ENCODE data around the gene RIBC2. TPM values are rescaled to one million over a fixed set of nuclear protein-coding genes. Genes with fewer than 3 reads are reported as not detected.

Gene RIBC2
- total and polyA plus RNA-seq, 4 donors: 0.25 to 1.5 TPM; not detected in 2

DNA sequence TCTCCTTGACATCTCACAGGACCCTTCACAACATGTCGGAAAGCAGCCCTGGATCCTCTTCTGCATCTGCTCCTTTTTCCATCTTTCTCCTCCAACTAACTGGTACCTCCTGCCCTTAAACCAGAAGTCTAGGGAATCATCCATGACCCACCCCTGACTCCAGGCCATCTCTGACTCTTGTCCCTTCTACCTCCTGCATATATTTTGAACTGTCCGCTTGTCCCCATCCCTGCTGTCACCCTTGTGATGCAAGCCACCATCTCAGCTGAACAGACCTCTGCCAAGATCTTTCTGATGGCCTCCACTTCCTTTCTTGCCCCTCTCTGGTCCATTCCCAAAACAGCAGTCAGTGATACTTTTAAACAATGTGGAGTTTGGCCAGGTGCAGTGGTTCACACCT, 7.0 kb downstream of the RIBC2 start (continued):
- TF ChIP-seq NR2F2 (IDR thresholded peaks at IDR 0.05): no peak
- TF ChIP-seq, protein P1, sequence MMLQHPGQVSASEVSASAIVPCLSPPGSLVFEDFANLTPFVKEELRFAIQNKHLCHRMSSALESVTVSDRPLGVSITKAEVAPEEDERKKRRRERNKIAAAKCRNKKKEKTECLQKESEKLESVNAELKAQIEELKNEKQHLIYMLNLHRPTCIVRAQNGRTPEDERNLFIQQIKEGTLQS (IDR thresholded peaks at IDR 0.05): no peak
- no peak for TF ChIP-seq SP1 (IDR thresholded peaks at IDR 0.05)
- no peak for TF ChIP-seq HNF4G (IDR thresholded peaks at IDR 0.05)
- TF ChIP-seq RAD21 (IDR thresholded peaks at IDR 0.05): no peak

DNA sequence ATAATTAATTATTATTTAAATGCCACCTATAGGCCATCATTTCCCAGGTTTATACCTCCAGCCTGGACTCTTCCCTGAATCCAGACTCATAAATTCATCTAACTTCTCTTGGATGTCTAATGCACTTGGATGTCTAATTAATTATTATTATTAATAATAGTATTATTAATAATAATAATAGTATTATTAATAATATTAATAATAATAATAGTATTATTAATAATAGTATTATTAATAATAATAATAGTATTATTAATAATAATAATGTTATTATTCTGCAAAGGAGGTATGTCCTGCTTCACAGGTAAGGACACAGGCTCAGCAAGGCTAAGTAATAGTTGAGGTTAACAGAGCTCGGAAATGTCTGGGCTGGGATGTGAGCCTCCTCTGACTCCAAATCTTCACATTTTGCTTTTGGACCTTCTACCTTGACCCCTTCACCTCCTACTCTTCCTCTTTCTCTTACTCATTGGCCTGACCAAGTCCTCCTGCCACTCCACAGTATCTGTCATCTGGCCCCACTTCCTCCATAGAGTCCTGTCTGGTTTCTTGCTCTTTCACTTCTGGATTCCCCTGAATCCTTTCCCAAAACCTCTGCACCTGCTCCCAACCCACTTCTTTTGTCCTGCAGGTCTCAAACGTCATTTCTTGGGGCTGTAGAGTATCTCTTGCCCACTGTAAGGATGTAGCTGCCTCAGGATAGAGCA, 8.0 kb downstream of the RIBC2 start:
- H3K4me3 ChIP-seq (ENCODE audit: low read depth in 1 of 3, low read length in 3 of 3): no peak overlapping the region
- peaks cover 0 to 3% (median 0%) of the 10 kb centered on the region in 4 donors for H3K27me3 ChIP-seq (ENCODE audit: control insufficient read depth in 4 of 4, insufficient read depth in 4 of 4, low read length in 3 of 4)
- no peak overlapping the region for H3K9ac ChIP-seq (ENCODE audit: low read depth in 1 of 2, low read length in 2 of 2)
- 77% methylated on average over 2 of the region's 2 CpGs for WGBS
- H3K9me3 ChIP-seq (ENCODE audit: control insufficient read depth in 4 of 4, low read length in 3 of 4): no peaks in the 10 kb centered on the region
- H3K36me3 ChIP-seq (ENCODE audit: control insufficient read depth in 4 of 4, insufficient read depth in 3 of 4, low read depth in 1 of 4, low read length in 3 of 4): no peaks in the 10 kb centered on the region
- no peaks in the 10 kb centered on the region for H3K4me1 ChIP-seq (ENCODE audit: control insufficient read depth in 4 of 4, insufficient read depth in 4 of 4, low read length in 3 of 4)
- TF ChIP-seq RAD21 (IDR thresholded peaks at IDR 0.05) (no peak), FOXA1 (IDR thresholded peaks at IDR 0.05) (no peak), SP1 (IDR thresholded peaks at IDR 0.05) (no peak), RXRA (IDR thresholded peaks at IDR 0.05) (no peak), HNF4A (conservative IDR thresholded peaks at IDR 0.05) (no peak), TAF1 (conservative IDR thresholded peaks at IDR 0.05) (no peak), GABPA (IDR thresholded peaks at IDR 0.05 in 1 of 2, conservative IDR thresholded peaks at IDR 0.05 in 1 of 2) (no peak), NR2F2 (IDR thresholded peaks at IDR 0.05) (no peak), HNF4G (IDR thresholded peaks at IDR 0.05) (no peak)
- TF ChIP-seq, protein P1 (IDR thresholded peaks at IDR 0.05): no peak
- H3K27ac ChIP-seq (ENCODE audit: low read depth in 1 of 2, low read length in 2 of 2): no peak overlapping the region
- DNase-seq (ENCODE audit: low spot score): no peak

DNA sequence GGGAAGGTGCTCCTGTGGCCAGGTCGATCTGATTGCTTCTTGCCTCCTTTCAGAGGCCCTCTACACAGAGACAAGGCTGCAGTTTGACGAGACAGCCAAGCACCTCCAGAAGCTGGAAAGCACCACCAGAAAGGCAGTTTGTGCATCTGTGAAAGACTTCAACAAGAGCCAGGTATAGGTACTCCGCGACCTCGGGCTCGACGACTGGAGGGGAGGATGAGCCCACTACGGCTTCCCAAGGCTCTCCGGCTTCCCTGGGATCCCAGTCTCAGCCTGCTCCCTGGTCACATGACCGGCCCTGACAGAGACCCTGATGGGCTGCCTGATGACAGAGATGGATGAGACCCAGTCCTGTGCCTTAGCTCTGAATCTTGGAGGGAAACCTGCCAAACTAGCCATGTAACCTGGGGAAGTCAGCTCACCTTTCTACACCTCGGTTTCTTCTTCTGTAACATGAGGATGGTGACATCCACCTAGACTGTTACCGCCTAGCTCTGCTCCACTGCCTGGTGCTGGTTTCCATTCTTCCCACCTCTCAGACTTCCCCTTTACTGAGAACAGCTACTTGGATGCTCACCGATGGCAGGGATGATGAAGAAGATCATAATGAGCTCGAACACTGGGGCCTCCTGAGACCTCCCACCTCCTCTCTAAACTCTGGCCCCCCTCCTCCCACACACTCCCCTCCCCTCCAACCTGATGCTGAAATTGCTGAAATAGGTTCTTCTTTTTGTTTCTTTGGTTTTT, 8.9 kb downstream of the RIBC2 start:
- Histone ChIP-seq H3K9me3 (ENCODE audit: control insufficient read depth in 4 of 4, low read length in 3 of 4) (no peaks in the 10 kb centered on the region), H3K4me1 (ENCODE audit: control insufficient read depth in 4 of 4, insufficient read depth in 4 of 4, low read length in 3 of 4) (no peaks in the 10 kb centered on the region), H3K36me3 (ENCODE audit: control insufficient read depth in 4 of 4, insufficient read depth in 3 of 4, low read depth in 1 of 4, low read length in 3 of 4) (no peaks in the 10 kb centered on the region), H3K9ac (ENCODE audit: low read depth in 1 of 2, low read length in 2 of 2) (no peak overlapping the region), H3K27ac (ENCODE audit: low read depth in 1 of 2, low read length in 2 of 2) (no peak overlapping the region), H3K27me3 (ENCODE audit: control insufficient read depth in 4 of 4, insufficient read depth in 4 of 4, low read length in 3 of 4) (peaks cover 0 to 3% (median 0%) of the 10 kb centered on the region in 4 donors), H3K4me3 (ENCODE audit: low read depth in 1 of 3, low read length in 3 of 3) (no peak overlapping the region)
- 96% methylated on average over 14 of the region's 14 CpGs for WGBS
- TF ChIP-seq FOXA2 (IDR thresholded peaks at IDR 0.05) (no peak), NR2F2 (IDR thresholded peaks at IDR 0.05) (no peak), GABPA (IDR thresholded peaks at IDR 0.05 in 1 of 2, conservative IDR thresholded peaks at IDR 0.05 in 1 of 2) (no peak)
- no peak for DNase-seq (ENCODE audit: low spot score)

DNA sequence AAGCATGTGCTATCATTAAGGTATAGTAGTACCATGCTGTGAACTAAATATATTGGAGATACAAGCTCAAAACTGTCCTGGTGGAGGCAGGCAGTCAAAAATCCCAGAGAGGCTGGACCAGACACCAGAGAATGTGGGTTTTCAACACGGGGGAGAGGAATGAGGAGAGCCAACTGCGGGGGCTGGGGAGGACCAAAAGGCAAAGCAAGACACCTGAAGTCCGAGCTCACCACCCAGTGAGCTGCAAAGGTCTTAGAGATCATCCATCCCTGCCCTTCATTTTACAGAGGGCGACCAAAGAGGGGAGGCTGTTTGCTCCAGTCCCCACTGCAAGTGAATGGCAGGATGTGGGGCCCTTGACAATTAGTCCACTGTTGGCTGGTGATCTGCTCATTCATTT, 10.0 kb downstream of the RIBC2 start:
- Histone ChIP-seq H3K4me3 (ENCODE audit: low read depth in 1 of 3, low read length in 3 of 3) (no peak overlapping the region), H3K9ac (ENCODE audit: low read depth in 1 of 2, low read length in 2 of 2) (no peak overlapping the region), H3K9me3 (ENCODE audit: control insufficient read depth in 4 of 4, low read length in 3 of 4) (no peaks in the 10 kb centered on the region), H3K27me3 (ENCODE audit: control insufficient read depth in 4 of 4, insufficient read depth in 4 of 4, low read length in 3 of 4) (no peaks in the 10 kb centered on the region), H3K27ac (ENCODE audit: low read depth in 1 of 2, low read length in 2 of 2) (no peak overlapping the region), H3K36me3 (ENCODE audit: control insufficient read depth in 4 of 4, insufficient read depth in 3 of 4, low read depth in 1 of 4, low read length in 3 of 4) (no peaks in the 10 kb centered on the region), H3K4me1 (ENCODE audit: control insufficient read depth in 4 of 4, insufficient read depth in 4 of 4, low read length in 3 of 4) (no peaks in the 10 kb centered on the region)
- no peak for DNase-seq (ENCODE audit: low spot score)
- 84% methylated on average over 4 of the region's 4 CpGs for WGBS
- TF ChIP-seq EGR1 (IDR thresholded peaks at IDR 0.05; ENCODE audit: low read depth in 2 of 2) (no peak), FOXA2 (IDR thresholded peaks at IDR 0.05) (no peak), NR2F2 (IDR thresholded peaks at IDR 0.05) (no peak), YY1 (IDR thresholded peaks at IDR 0.05) (no peak), FOXA1 (IDR thresholded peaks at IDR 0.05) (no peak), RXRA (IDR thresholded peaks at IDR 0.05) (no peak)
- TF ChIP-seq, protein P2, sequence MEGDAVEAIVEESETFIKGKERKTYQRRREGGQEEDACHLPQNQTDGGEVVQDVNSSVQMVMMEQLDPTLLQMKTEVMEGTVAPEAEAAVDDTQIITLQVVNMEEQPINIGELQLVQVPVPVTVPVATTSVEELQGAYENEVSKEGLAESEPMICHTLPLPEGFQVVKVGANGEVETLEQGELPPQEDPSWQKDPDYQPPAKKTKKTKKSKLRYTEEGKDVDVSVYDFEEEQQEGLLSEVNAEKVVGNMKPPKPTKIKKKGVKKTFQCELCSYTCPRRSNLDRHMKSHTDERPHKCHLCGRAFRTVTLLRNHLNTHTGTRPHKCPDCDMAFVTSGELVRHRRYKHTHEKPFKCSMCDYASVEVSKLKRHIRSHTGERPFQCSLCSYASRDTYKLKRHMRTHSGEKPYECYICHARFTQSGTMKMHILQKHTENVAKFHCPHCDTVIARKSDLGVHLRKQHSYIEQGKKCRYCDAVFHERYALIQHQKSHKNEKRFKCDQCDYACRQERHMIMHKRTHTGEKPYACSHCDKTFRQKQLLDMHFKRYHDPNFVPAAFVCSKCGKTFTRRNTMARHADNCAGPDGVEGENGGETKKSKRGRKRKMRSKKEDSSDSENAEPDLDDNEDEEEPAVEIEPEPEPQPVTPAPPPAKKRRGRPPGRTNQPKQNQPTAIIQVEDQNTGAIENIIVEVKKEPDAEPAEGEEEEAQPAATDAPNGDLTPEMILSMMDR (IDR thresholded peaks at IDR 0.05; ENCODE audit: low read depth, low read length, missing input control): no peak
- TF ChIP-seq, protein P3, sequence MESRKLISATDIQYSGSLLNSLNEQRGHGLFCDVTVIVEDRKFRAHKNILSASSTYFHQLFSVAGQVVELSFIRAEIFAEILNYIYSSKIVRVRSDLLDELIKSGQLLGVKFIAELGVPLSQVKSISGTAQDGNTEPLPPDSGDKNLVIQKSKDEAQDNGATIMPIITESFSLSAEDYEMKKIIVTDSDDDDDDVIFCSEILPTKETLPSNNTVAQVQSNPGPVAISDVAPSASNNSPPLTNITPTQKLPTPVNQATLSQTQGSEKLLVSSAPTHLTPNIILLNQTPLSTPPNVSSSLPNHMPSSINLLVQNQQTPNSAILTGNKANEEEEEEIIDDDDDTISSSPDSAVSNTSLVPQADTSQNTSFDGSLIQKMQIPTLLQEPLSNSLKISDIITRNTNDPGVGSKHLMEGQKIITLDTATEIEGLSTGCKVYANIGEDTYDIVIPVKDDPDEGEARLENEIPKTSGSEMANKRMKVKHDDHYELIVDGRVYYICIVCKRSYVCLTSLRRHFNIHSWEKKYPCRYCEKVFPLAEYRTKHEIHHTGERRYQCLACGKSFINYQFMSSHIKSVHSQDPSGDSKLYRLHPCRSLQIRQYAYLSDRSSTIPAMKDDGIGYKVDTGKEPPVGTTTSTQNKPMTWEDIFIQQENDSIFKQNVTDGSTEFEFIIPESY (IDR thresholded peaks at IDR 0.05): no peak
- TF ChIP-seq, protein P4, sequence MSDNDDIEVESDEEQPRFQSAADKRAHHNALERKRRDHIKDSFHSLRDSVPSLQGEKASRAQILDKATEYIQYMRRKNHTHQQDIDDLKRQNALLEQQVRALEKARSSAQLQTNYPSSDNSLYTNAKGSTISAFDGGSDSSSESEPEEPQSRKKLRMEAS (IDR thresholded peaks at IDR 0.05): no peak
